GM12872 (cell line): ENCODE data around the gene SLC25A6.

Experiments used
- TF ChIP-seq, protein P1 (sequence below): IDR thresholded peaks from 3 replicates; pipeline ENCODE4 v1.5.1; 2011; ENCODE audit warnings: low read depth, mild to moderate bottlenecking, low read length, moderate library complexity; ENCODE audit not compliant: insufficient read depth

The SLC25A6 gene

DNA sequence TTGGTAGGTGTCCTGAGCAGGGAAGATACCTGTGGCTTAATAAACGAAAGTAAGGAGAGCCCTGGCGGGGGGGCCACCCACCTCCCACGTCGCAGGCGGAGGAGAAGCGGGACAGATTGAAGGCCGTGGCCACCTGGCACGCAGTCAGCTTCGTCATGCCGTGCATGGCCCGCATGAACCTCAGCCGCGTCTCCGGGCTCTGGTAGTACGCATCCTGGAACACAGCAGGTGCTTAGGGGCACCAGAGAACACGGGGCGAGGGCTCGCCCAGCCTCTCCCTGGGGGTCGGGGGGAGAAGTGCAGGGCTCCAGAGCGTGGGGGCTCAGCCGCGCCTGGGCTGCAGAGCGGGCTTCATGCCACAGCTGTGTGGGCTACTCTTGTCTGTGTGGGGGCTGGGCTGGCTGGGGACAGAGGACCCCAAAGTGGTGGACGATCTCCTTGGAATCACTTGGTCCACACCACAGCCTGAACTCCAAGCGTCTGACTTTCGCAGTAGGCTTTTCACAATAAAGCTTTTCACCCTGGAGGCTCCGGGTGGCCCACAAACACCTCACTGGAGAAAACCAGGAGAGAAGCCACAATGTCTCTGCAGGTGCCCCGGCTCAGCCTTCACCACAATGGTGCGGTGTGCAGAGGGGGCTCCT is 27.1 kb upstream of the SLC25A6 start:
- TF ChIP-seq, protein P1, sequence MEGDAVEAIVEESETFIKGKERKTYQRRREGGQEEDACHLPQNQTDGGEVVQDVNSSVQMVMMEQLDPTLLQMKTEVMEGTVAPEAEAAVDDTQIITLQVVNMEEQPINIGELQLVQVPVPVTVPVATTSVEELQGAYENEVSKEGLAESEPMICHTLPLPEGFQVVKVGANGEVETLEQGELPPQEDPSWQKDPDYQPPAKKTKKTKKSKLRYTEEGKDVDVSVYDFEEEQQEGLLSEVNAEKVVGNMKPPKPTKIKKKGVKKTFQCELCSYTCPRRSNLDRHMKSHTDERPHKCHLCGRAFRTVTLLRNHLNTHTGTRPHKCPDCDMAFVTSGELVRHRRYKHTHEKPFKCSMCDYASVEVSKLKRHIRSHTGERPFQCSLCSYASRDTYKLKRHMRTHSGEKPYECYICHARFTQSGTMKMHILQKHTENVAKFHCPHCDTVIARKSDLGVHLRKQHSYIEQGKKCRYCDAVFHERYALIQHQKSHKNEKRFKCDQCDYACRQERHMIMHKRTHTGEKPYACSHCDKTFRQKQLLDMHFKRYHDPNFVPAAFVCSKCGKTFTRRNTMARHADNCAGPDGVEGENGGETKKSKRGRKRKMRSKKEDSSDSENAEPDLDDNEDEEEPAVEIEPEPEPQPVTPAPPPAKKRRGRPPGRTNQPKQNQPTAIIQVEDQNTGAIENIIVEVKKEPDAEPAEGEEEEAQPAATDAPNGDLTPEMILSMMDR = no peak

DNA sequence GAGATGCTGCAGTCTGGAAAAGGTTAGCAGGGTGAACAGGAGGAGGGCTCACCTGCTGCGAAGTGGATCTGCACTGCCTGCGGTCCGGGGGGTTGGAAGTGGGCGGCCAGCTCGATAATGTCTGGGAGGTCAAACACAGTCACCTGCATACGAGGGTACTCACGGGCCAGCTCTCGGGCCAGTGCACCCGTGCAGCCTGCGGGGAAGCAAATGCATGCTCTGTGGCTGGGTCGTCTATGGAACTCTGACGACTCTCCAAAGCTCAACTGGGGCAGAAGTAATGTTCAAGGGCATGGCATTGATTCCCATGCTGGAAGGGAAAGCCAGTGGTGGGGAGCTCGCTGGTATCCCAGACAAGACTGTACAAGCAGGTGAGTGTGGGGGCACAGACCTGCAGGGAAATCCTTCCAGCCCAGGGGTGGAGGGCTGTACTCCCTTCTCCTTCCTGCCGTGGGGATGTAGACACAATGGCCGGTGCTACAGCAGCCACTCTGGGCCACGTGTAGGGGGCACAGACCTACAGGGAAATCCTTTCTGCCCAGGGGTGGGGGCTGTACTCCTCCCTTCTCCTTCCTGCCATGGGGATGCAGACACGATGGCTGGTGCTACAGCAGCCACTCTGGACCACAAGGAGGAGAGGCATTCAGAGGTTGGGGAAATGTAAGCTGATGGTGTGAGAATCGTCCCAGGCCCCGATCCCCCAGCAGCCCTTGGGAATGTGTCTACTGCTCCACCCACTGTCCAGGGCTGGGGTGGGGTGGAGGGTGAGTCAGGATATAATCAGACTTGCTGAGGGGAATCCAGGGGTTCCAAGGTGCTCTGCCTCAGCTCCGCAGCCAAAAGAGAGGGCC is 26.2 kb upstream of the SLC25A6 start:
- TF ChIP-seq, protein P1 = no peak

DNA sequence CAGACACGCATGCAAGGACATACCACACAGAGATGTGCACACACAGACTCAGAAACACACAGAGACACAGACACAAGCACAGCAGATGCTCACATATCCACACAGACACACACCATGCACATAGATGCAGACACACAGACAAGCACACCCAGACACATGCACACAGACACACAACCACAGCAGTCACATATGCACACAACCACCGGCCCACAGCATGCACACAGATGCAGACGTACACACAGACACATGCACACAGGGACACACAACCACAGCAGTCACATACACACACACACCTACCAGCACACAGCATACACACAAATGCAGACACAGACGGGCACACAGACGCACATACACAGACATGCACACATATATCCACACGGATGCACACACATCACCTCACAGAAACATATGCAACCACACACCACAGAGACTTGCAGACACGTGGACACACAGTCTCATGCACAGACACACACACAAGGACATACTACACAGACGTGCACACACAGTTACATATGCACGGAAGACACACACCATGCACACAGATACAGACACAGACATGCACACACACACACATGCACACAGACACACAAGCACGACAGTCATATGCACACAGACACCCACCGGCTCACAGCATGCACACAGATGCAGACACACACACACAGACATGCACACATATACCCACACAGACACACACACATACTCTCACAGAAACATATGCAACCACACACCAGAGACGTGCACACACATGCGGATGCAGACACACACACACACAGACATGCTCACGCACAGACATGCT is 25.2 kb upstream of the SLC25A6 start:
- TF ChIP-seq, protein P1 = no peak

DNA sequence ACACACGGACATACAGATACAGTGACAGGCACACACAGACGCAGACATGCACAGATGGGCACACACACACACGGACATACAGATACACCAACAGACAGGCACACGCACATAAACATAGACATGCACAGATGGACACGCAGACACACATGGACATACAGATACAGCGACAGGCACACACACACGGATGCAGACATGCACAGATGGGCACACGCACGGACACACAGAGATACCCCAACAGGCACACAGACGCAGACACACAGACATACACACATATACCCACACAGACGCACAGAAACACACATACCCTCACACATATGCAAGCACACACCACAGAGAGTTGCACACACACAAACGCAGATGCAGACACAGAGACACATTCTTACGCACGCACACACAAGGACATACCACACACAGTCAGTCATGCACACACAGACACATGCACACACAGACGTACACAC is 24.4 kb upstream of the SLC25A6 start:
- TF ChIP-seq, protein P1 = no peak

DNA sequence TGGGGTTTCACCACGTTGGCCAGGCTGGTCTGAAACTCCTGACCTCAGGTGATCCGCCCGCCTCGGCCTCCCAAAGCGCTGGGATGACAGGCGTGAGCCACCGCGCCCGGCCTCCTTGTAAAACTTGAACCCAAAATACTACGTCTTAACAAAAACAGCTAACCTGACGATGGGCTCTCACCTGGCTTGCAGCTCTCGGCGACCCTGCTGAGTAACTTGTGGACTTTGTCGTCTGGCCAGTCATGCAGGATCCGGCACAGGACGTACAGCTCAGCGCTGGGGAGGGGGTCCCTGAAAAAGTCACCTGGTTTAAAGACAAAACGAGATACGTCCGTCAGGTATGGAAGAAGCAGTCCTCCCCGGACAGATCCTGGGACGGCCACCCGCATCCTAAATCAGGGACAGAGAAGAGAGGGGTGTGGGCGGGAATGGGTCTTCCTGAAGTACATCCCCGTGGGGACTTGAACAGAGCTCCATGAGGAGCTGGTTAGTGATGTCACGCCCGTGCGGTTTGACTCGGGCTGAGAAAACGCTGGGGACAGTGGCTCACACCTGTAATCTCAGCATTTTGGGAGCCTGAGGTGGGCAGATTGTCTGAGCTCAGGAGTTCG is 20.7 kb upstream of the SLC25A6 start:
- TF ChIP-seq, protein P1 = no peak

DNA sequence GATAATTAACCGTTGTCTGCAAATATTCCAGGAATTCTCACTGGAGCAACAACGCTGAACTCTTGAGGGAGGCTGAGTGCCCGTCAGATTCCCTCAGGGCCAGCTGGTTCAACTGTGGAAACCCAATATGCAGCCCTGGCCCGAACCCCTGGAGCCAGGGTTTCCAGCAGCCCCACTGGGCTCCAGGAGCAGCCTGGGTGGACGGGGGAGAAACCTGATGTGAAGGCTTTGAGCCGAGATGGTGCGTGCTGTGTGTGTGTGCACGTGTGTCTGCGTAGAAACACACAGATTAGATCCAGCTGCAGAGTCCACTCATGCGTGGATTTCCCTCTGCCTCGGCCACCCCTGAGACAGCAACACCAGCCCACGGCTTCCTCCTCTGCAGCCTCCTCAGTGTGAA is 19.4 kb upstream of the SLC25A6 start:
- TF ChIP-seq, protein P1 = no peak
